Stimulated activated CD4-positive, alpha-beta T cell treated with anti-CD3 and anti-CD28 coated beads, TNF-alpha, amount 100 ng/mL, for 4 hours (primary cell): ENCODE measurements around the gene TDP2.
"Not testable (repeated sequence)": the region's sequence is repeated elsewhere in the genome, so short reads cannot be mapped to it uniquely, and the experiment has no call there.

Experiments used
- DNase-seq, 3 experiments: peaks; one replicate each; pipeline ENCODE4 v3.0.0-alpha.2; 2020; ENCODE audit warnings: low read depth in 3 of 3

Gene TDP2

GRCh38 chr6:24683297-24684296 is 16.9 kb upstream of the TDP2 start:
- DNase-seq, result no peak

- DNase-seq, result no peak
These were observed 13.9 kb upstream of the TDP2 start for GRCh38 chr6:24680582-24680981.

- not testable (repeated sequence) for DNase-seq
These were observed 12.2 kb upstream of the TDP2 start for GRCh38 chr6:24678792-24679352.

- DNase-seq, result no peak
These were observed 6.9 kb upstream of the TDP2 start for GRCh38 chr6:24673625-24674024.

GRCh38 chr6:24672620-24673182 is 6.0 kb upstream of the TDP2 start:
- no peak for DNase-seq

- not testable (repeated sequence) for DNase-seq
These were observed 4.4 kb upstream of the TDP2 start for GRCh38 chr6:24671077-24671476.

DNA sequence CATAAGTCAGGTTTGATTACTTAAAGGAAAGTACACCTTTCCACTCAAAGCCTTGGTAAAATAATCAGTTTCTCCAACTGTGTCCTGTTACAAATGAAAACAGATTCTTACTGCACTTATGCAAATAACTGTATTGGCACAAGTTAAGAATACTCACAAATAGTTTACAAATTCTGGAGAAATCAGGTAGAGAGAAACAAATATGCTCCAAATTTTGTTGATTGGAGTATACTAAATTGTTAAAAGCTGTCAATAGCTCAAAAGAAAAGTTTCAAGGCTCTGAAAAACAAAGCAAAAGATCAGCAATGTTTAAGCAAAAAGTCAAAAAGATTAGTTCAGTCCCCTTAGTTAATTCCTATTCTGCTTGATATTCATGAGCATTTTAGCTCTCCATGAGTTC is 3.8 kb upstream of the TDP2 start:
- not testable (repeated sequence) for DNase-seq

DNA sequence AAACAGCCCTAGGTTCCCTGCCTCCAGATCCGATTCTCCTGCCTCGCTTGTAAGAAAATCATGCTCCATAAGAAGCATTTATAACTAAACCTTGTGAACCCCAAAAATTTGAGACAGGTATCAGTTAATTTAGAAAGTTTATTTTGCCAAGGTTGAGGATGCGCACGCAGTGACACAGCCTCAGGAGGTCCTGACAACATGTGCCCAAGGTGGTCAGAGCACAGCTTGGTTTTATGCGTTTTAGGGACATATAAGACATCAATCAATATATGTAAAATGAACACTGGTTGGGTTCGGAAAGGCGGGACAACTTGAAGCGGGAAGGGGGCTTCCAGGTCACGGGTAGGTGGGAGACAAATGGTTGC is 2.3 kb upstream of the TDP2 start:
- no peak for DNase-seq

GRCh38 chr6:24668066-24668996 is 1.6 kb upstream of the TDP2 start:
- not testable (repeated sequence) for DNase-seq

GRCh38 chr6:24667378-24667803 is 692 bp upstream of the TDP2 start:
- DNase-seq, result no peak

DNA sequence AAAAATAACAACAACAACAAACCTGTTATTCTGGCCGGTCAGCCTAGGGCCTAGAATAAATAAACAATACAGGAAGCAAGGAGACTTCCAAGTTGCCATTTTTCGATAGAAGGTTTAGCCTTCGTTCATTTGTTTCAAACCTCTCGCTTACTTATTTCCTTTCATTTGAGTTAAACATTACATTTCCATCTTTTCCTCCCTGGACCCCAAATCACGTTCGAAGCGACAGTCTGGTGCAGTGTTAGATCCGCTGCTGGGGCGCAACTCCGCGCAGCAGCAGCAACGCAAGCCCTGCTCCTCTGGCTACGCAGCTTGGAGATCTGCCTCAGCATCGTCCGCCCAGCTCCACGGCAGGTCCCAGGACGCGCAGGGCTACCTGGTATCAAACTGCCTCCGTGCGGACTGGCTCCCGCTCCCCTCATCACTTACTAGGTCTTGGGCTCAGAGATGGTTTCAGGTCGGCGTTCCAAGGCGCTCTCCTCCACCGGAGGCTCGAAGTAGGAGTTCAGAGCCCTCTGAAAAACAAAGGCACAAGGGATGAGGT is 530 bp downstream of the TDP2 start:
- DNase-seq, result peak in 1 of 3 experiments; percentile 12

DNA sequence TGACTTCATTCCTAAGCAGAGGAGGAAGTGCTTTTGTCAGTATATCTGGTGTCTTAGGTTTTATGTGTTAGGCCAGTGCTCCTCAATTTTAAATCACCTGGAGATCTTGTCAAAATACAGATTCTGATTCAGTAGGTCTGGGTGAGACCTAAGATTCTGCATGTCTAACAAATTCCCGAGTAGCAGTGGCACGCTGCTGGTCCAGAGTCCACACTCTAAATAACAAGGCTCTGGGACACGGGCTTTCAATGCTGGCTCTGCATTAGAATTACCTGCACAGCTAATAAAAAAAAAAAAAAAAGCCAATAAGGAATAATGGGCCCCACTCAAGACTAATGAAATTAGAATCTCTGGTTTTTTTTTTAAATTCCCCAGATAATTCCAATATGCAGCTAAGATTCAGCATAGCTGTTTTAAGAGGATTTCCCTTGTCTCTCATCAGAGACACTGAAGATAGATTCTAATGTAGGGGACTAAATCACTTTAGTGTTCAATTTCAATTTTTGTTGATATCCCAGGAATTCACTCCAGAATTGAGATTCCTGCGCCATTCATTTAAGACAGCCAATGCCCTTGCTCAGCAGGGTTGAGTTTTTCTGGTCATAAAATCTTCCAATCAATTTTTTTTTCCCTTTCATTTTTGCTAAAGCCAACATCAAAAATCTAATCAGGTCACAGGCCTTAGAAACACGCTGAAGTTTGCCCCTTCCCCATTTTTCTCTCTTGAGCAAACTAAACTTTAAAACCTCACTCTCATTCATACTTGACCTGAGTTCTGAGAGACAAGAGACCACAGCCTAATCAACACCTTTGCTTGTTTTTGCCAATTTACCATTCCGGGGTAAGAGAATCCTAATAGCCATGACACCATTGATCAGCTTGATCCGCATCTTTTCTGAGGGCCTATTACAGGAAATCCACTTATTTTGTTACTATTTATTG is 2.4 kb downstream of the TDP2 start:
- no peak for DNase-seq

DNA sequence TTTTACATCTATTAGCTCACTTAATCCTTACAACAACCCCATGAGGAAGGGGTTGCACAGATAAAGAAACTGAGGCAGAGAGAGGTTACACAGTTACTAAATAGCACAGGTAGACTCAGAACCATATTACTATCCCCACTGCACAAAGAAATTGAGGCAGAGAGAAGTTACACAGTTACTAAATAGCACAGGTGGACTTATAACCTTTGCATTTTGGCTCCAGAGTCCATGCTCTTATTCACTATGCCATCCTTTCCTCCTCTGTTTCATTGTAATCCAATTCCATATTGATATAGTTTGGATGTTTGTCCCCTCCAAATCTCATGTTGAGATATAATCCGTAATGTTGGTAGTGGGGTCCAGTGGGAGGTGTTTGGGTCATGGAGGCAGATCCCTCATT is 3.5 kb downstream of the TDP2 start:
- no peak for DNase-seq

- DNase-seq, result no peak
These were observed 4.5 kb downstream of the TDP2 start for GRCh38 chr6:24662236-24662635.

GRCh38 chr6:24661759-24662158 is 4.9 kb downstream of the TDP2 start:
- DNase-seq, result not testable (repeated sequence)

DNA sequence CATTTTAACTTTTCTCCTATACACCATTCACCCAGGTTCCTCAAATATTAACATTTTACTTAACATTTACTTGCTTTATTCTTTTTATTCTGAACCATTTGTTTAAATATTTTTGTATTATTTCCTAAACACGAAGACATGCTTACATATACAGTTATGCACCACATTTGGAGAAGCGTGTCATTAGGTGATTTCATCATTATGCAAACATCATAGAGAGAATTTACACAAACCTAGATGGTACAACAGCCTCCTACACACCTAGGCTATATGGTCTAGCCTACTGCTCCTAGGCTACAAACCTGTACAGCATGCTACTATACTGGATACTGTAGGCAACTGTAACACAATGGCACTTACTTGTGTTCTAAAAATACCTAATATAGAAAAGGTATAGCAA is 6.6 kb downstream of the TDP2 start:
- DNase-seq, result no peak

- no peak for DNase-seq
These were observed 7.1 kb downstream of the TDP2 start for GRCh38 chr6:24659561-24659960.

DNA sequence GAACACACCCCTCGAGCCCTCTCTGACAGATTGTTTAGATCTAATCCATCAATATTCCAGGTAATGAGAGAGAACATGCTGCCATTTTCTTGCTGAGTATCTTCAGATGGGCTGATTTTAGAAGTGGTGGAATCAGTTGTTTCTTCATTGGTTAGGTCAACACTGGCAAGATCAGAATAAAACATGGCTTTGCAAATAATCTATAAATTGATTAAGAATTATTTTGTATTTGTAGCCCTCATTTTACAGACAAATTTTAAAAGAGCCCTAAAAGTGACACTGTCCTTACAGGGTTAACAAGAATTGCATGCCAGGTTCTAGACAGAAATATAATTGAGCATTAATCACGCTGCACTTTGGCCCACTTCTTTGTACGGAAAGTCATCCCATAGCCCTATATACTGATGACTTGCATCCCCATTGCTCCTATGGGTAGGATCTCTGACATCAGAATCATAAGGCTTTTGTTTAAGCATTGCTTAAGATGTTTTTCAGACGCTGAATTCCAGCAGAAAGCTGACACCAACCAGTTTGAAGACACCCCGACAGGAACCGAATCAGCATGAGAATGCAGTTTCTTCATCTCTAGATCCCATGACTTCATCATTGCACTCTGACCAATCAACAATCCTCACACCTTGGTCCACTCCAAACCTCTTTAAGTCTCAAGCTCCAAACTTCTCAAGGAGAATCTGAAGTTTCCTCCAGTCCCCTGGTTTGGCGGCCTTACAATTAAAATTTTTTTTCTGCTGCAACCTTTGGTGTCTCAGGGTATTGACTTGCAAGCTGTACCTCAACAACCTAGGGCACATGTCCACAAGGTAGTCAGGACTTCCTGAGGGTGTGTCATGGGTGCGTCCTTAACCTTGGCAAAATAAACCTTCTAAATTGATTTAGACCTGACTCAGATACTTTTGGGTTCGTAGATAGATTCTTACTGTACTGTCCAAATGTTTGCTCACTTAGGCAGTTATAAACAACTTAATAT is 7.8 kb downstream of the TDP2 start:
- no peak for DNase-seq

DNA sequence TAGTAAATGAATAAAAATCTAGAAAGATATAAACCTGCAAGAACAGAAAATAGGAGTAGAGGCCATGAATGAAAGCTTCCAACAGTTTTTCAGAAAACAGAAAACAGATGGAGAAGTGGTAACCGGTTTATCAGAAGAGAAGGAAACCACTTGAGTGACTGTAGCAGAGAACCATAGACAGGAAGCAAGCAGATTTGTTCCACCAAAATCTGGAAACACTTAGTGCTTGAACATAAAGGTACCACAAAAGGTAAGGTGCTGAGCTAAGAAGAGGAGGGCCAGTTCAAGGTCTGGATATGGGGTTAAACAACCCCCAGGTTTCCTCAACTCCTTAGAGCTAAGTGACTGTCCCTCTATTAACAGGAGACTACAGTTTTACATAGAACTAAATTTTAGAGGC is 11.5 kb downstream of the TDP2 start:
- no peak for DNase-seq
